K562 (cell line): ENCODE measurements around the gene ANKRD27. TPM values are rescaled to one million over a fixed set of nuclear protein-coding genes. Genes with fewer than 3 reads are reported as not detected.

Experiments
- ARID3A ChIP-seq: IDR thresholded peaks from 2 replicates; pipeline ENCODE4 v1.6.1; 2012; ENCODE audit warnings: low read depth, low read length, improper control_type of control experiment, borderline replicate concordance
- ATF6 ChIP-seq: sonication (generic); formaldehyde crosslinking; IDR thresholded peaks from 2 replicates; pipeline ENCODE4 v1.4.0; 2020; ENCODE audit warnings: mild to moderate bottlenecking, missing genetic modification reagents
- KLF13 ChIP-seq: fragments of 450-650 bp; IDR thresholded peaks from 2 replicates; pipeline ENCODE4 v1.6.1; 2016; ENCODE audit warnings: missing genetic modification characterization, low read depth, mild to moderate bottlenecking, missing compliant biosample characterization, moderate library complexity, borderline replicate concordance
- KLF16 ChIP-seq: IDR thresholded peaks from 2 replicates; pipeline ENCODE4 v1.6.1; 2016; ENCODE audit warnings: antibody characterized with exemption
- MEF2D ChIP-seq: conservative IDR thresholded peaks from 2 replicates; pipeline ENCODE4 v1.6.1; 2016; ENCODE audit warnings: low read depth, missing genetic modification characterization, missing compliant biosample characterization
- MGA ChIP-seq: fragments of 450-650 bp; IDR thresholded peaks from 2 replicates; pipeline ENCODE4 v1.6.1; 2016; ENCODE audit warnings: mild to moderate bottlenecking, moderate library complexity
- MTA2 ChIP-seq: fragments of 450-650 bp; IDR thresholded peaks from 2 replicates; pipeline ENCODE4 v1.6.1; 2016; ENCODE audit warnings: low read depth
- SREBF1 ChIP-seq: fragments of 150-350 bp; IDR thresholded peaks from 2 replicates; pipeline ENCODE4 v1.6.1; 2014; ENCODE audit warnings: antibody characterized with exemption, low read depth, low read length, borderline replicate concordance
- TRIM25 ChIP-seq: fragments of 450-650 bp; IDR thresholded peaks from 2 replicates; pipeline ENCODE4 v1.7.0; 2016; ENCODE audit warnings: borderline replicate concordance
- TRIM28 ChIP-seq: fragments of 450-650 bp; IDR thresholded peaks from 2 replicates; pipeline ENCODE4 v1.6.1; 2017
- polyA plus RNA-seq, 8 experiments: library from polyadenylated mRNA; depleted of rRNA in 4 of 8; stranded (reverse) in 5 of 8; unstranded in 3 of 8; fragments of >200 nt; fragmentation: Nextera tagmentation in 2 of 8; fragmentation: Illumina TruSeq in 1 of 8; extraction: Ambion mirVana in 2 of 8; extraction: Trizol in 1 of 8; gene quantifications; 2 replicates each; pipeline versions ENCODE4 v1.2.1 to v1.2.3, GENCODE V29; 2011 to 2014; ENCODE audit warnings: inconsistent platforms in 1 of 8, missing spikeins in 1 of 8
- total RNA-seq, 7 experiments: library from RNA; depleted of rRNA in 6 of 7; stranded (reverse); fragments of >200 nt in 6 of 7; fragmentation: Illumina TruSeq in 2 of 7; extraction: Trizol in 2 of 7; gene quantifications; 2 replicates each; pipeline versions ENCODE4 v1.2.1 to v1.2.3, GENCODE V29; 2011 to 2021; ENCODE audit warnings: low replicate concordance in 1 of 7

Gene ANKRD27
- total and polyA plus RNA-seq, 9 of the 15 experiments (the other 6 are each of a cell fraction or from before 2014, with no cell fraction given), result 5.3 to 71.3 (median 54.2) TPM

GRCh38 chr19:32691291-32691951, 16.4 kb upstream of the ANKRD27 start, which contains the start of gene NUDT19 (continued):
- no peak for TF ChIP-seq ARID3A
- TF ChIP-seq MEF2D (tag), result no peak
- TF ChIP-seq MTA2, result no peak
- no peak for TF ChIP-seq TRIM25
- TF ChIP-seq TRIM28, result no peak
- no peak; the same call in 1 of the 2 replicates for TF ChIP-seq KLF13 (tag)
- TF ChIP-seq MGA, result peak; percentile 76
- no peak for TF ChIP-seq KLF16
- TF ChIP-seq ATF6 (CRISPR knock-in tag), result no peak
- TF ChIP-seq SREBF1, result no peak
